HEK293 (cell line): ENCODE measurements around the gene BFSP2.

Experiments
- CTCF ChIA-PET: fragments of 350-600 bp; formaldehyde crosslinking; extraction: SDS; loops from one replicate; lab custom pipeline; 2021; ENCODE audit warnings: antibody characterized with exemption; lab: Yijun Ruan, JAX
- POLR2A ChIA-PET: fragments of 300-600 bp; formaldehyde crosslinking; extraction: SDS; loops from one replicate; lab custom pipeline; 2020; ENCODE audit warnings: antibody characterized with exemption, inconsistent platforms; lab: Yijun Ruan, JAX
- H3K27ac ChIP-seq: fragments of 200-500 bp; sonication (Bioruptor generic); 2 replicates; pipeline ENCODE4 v1.5.1; 2014; ENCODE audit warnings: low read depth, low read length, control low read depth, inconsistent platforms; ENCODE audit errors: extremely low read depth
- H3K36me3 ChIP-seq, 2 experiments: fragments of 200-500 bp in 1 of 2; sonication (Bioruptor generic) in 1 of 2; 1 replicate in 1 of 2; 2 replicates in 1 of 2; pipeline ENCODE4 v1.5.1; 2014 to 2017; ENCODE audit warnings: inconsistent platforms in 2 of 2, low read length in 2 of 2; ENCODE audit not compliant: control insufficient read depth in 2 of 2, insufficient read depth in 1 of 2
- H3K4me1 ChIP-seq: fragments of 200-500 bp; sonication (Bioruptor generic); 2 replicates; pipeline ENCODE4 v1.5.1; 2014; ENCODE audit warnings: mild to moderate bottlenecking, low read length, inconsistent platforms; ENCODE audit not compliant: control insufficient read depth, insufficient read depth
- H3K4me3 ChIP-seq: 2 replicates; pipeline ENCODE4 v1.5.1; 2011; ENCODE audit warnings: low read depth, mild to moderate bottlenecking, control low read depth, low read length, moderate library complexity
- H3K9me3 ChIP-seq: fragments of 200-500 bp; sonication (Bioruptor generic); 2 replicates; pipeline ENCODE4 v1.5.1; 2014; ENCODE audit warnings: low read depth, low read length, inconsistent platforms; ENCODE audit not compliant: control insufficient read depth, insufficient read depth
- CTCF ChIP-seq: fragments of 450-650 bp; formaldehyde crosslinking; IDR thresholded peaks from 2 replicates; pipeline ENCODE4 v1.5.1; 2016; ENCODE audit warnings: missing biosample characterization, missing genetic modification characterization
- EGR2 ChIP-seq: fragments of 450-650 bp; formaldehyde crosslinking; IDR thresholded peaks from 2 replicates; pipeline ENCODE4 v1.5.1; 2016; ENCODE audit warnings: low read depth, missing biosample characterization, missing genetic modification characterization
- GLI4 ChIP-seq: fragments of 450-650 bp; formaldehyde crosslinking; IDR thresholded peaks from 2 replicates; pipeline ENCODE4 v1.5.1; 2016; ENCODE audit warnings: missing biosample characterization, missing genetic modification characterization
- PRDM1 ChIP-seq: fragments of 450-650 bp; formaldehyde crosslinking; IDR thresholded peaks from 2 replicates; pipeline ENCODE4; 2016; ENCODE audit warnings: missing biosample characterization, missing genetic modification characterization
- PRDM10 ChIP-seq: fragments of 450-650 bp; formaldehyde crosslinking; IDR thresholded peaks from 2 replicates; pipeline ENCODE4 v1.5.1; 2016; ENCODE audit warnings: missing biosample characterization, missing genetic modification characterization
- SALL2 ChIP-seq: fragments of 450-650 bp; formaldehyde crosslinking; IDR thresholded peaks from 2 replicates; pipeline ENCODE4 v1.5.0; 2017; ENCODE audit warnings: missing biosample characterization, mild to moderate bottlenecking, missing genetic modification characterization, borderline replicate concordance
- SP3 ChIP-seq: fragments of 450-650 bp; formaldehyde crosslinking; IDR thresholded peaks from 2 replicates; pipeline ENCODE4 v1.5.1; 2016; ENCODE audit warnings: missing biosample characterization, missing genetic modification characterization
- ZBTB48 ChIP-seq: fragments of 450-650 bp; formaldehyde crosslinking; IDR thresholded peaks from 2 replicates; pipeline ENCODE4 v1.5.1; 2016; ENCODE audit warnings: missing biosample characterization, missing genetic modification characterization
- ZFHX2 ChIP-seq: fragments of 450-650 bp; formaldehyde crosslinking; conservative IDR thresholded peaks from 2 replicates; pipeline ENCODE4 v1.5.1; 2016; ENCODE audit warnings: missing biosample characterization, missing genetic modification characterization
- ZFP41 ChIP-seq: fragments of 450-650 bp; formaldehyde crosslinking; IDR thresholded peaks from 2 replicates; pipeline ENCODE4 v1.5.1; 2016; ENCODE audit warnings: missing biosample characterization, missing genetic modification characterization, borderline replicate concordance
- ZNF140 ChIP-seq: fragments of 450-650 bp; formaldehyde crosslinking; IDR thresholded peaks from 2 replicates; pipeline ENCODE4 v1.5.1; 2016; ENCODE audit warnings: missing biosample characterization, missing genetic modification characterization
- ZNF146 ChIP-seq: fragments of 450-650 bp; formaldehyde crosslinking; IDR thresholded peaks from 2 replicates; pipeline ENCODE4 v1.5.1; 2016; ENCODE audit warnings: missing biosample characterization, missing genetic modification characterization
- ZNF155 ChIP-seq: fragments of 450-650 bp; formaldehyde crosslinking; IDR thresholded peaks from 2 replicates; pipeline ENCODE4 v1.5.1; 2016; ENCODE audit warnings: missing biosample characterization, missing genetic modification characterization
- ZNF169 ChIP-seq: fragments of 450-650 bp; formaldehyde crosslinking; IDR thresholded peaks from 2 replicates; pipeline ENCODE4 v1.5.1; 2016; ENCODE audit warnings: missing biosample characterization, missing genetic modification characterization
- ZNF248 ChIP-seq: fragments of 450-650 bp; formaldehyde crosslinking; IDR thresholded peaks from 2 replicates; pipeline ENCODE4 v1.5.1; 2017; ENCODE audit warnings: missing biosample characterization, missing genetic modification characterization
- ZNF426 ChIP-seq: fragments of 450-650 bp; formaldehyde crosslinking; IDR thresholded peaks from 2 replicates; pipeline ENCODE4 v1.5.1; 2017; ENCODE audit warnings: missing biosample characterization, missing genetic modification characterization, mild to moderate bottlenecking, inconsistent platforms, moderate library complexity
- ZNF510 ChIP-seq: fragments of 450-650 bp; formaldehyde crosslinking; IDR thresholded peaks from 2 replicates; pipeline ENCODE4 v1.5.1; 2018; ENCODE audit warnings: mild to moderate bottlenecking, missing genetic modification characterization, missing biosample characterization; ENCODE audit not compliant: insufficient replicate concordance
- ZNF555 ChIP-seq: fragments of 450-650 bp; formaldehyde crosslinking; conservative IDR thresholded peaks from 2 replicates; pipeline ENCODE4 v1.5.1; 2017; ENCODE audit warnings: missing biosample characterization, mild to moderate bottlenecking, missing genetic modification characterization, inconsistent platforms
- ZNF561 ChIP-seq: fragments of 450-650 bp; IDR thresholded peaks from 2 replicates; pipeline ENCODE4 v1.5.1; 2018; ENCODE audit warnings: missing biosample characterization, missing genetic modification characterization, borderline replicate concordance
- ZNF596 ChIP-seq: fragments of 450-650 bp; IDR thresholded peaks from 2 replicates; pipeline ENCODE4 v1.5.0; 2018; ENCODE audit warnings: missing biosample characterization, mild to moderate bottlenecking, missing genetic modification characterization, moderate library complexity
- ZNF600 ChIP-seq: fragments of 450-650 bp; formaldehyde crosslinking; IDR thresholded peaks from 2 replicates; pipeline ENCODE4 v1.5.1; 2016; ENCODE audit warnings: missing biosample characterization, missing genetic modification characterization
- ZNF624 ChIP-seq: fragments of 450-650 bp; formaldehyde crosslinking; IDR thresholded peaks from 2 replicates; pipeline ENCODE4 v1.5.1; 2017; ENCODE audit warnings: missing biosample characterization, missing genetic modification characterization
- ZNF660 ChIP-seq: fragments of 450-650 bp; IDR thresholded peaks from 2 replicates; pipeline ENCODE4 v1.5.1; 2018; ENCODE audit warnings: missing biosample characterization, mild to moderate bottlenecking, missing genetic modification characterization
- ZNF692 ChIP-seq: fragments of 450-650 bp; formaldehyde crosslinking; IDR thresholded peaks from 2 replicates; pipeline ENCODE4 v1.5.1; 2016; ENCODE audit warnings: missing biosample characterization, missing genetic modification characterization
- ZNF768 ChIP-seq: fragments of 450-650 bp; formaldehyde crosslinking; IDR thresholded peaks from 2 replicates; pipeline ENCODE4 v1.5.1; 2018; ENCODE audit warnings: missing biosample characterization, mild to moderate bottlenecking, missing genetic modification characterization
- ZNF837 ChIP-seq: fragments of 450-650 bp; formaldehyde crosslinking; IDR thresholded peaks from 2 replicates; pipeline ENCODE4 v1.5.1; 2016; ENCODE audit warnings: missing biosample characterization, missing genetic modification characterization
- ZNF843 ChIP-seq: fragments of 450-650 bp; formaldehyde crosslinking; IDR thresholded peaks from 2 replicates; pipeline ENCODE4 v1.5.1; 2016; ENCODE audit warnings: missing biosample characterization, missing genetic modification characterization

Gene BFSP2

GRCh38 chr3:133410191-133410892 is 10.5 kb downstream of the BFSP2 start:
- no peaks in the 10 kb centered on the region for H3K9me3 ChIP-seq
- no peak for TF ChIP-seq PRDM1
- TF ChIP-seq ZFHX2 (tag by site-specific recombination) = peak; percentile 64
- TF ChIP-seq ZNF555 = no peak
- no peak for TF ChIP-seq GLI4 (tag by site-specific recombination)
- peak; percentile 65 for TF ChIP-seq EGR2 (tag by site-specific recombination)
- no peaks in the 10 kb centered on the region for H3K4me1 ChIP-seq
- peak overlapping the region; percentile 16; the same call in 1 of the 2 replicates for H3K4me3 ChIP-seq
- no peaks in the 10 kb centered on the region for H3K36me3 ChIP-seq
- H3K27ac ChIP-seq = no peak overlapping the region
- POLR2A ChIA-PET = no interaction called here
- CTCF ChIA-PET = interaction anchor here (0.6 to 1.1 kb wide), 3 partner anchors 38 to 679 kb away, joined by 3 to 5 read pairs (median 4); no protein-coding TSS in a partner anchor

- no peaks in the 10 kb centered on the region for H3K36me3 ChIP-seq
- POLR2A ChIA-PET = no interaction called here
- no peaks in the 10 kb centered on the region for H3K4me1 ChIP-seq
- H3K9me3 ChIP-seq = no peaks in the 10 kb centered on the region
- CTCF ChIA-PET = no interaction called here
- no peak overlapping the region for H3K4me3 ChIP-seq
- no peak overlapping the region for H3K27ac ChIP-seq
- TF ChIP-seq ZNF155 (tag by site-specific recombination) = no peak
- no peak for TF ChIP-seq ZNF624 (tag by site-specific recombination)
- TF ChIP-seq CTCF = no peak
- TF ChIP-seq ZNF146 (tag by site-specific recombination) = no peak
- no peak for TF ChIP-seq EGR2 (tag by site-specific recombination)
- no peak for TF ChIP-seq ZNF169
- peak; percentile 60; the same call in 1 of the 2 replicates for TF ChIP-seq ZNF768 (tag by site-specific recombination)
- TF ChIP-seq ZNF426 (tag by site-specific recombination) = no peak
- peak; percentile 29; the same call in 1 of the 2 replicates for TF ChIP-seq ZNF600 (tag by site-specific recombination)
- no peak for TF ChIP-seq SALL2 (tag by site-specific recombination)
- TF ChIP-seq ZNF596 (tag by site-specific recombination) = no peak
- no peak for TF ChIP-seq ZBTB48
- no peak for TF ChIP-seq ZNF510
- TF ChIP-seq ZNF248 (tag by site-specific recombination) = no peak
- no peak for TF ChIP-seq ZNF140 (tag by site-specific recombination)
- no peak for TF ChIP-seq ZNF843 (tag by site-specific recombination)
- no peak for TF ChIP-seq ZNF660 (tag by site-specific recombination)
- no peak for TF ChIP-seq ZNF837
- no peak for TF ChIP-seq SP3 (tag by site-specific recombination)
- no peak for TF ChIP-seq ZNF692 (tag by site-specific recombination)
- no peak for TF ChIP-seq ZFP41 (tag by site-specific recombination)
- no peak for TF ChIP-seq PRDM10 (tag by site-specific recombination)
- TF ChIP-seq ZNF561 (tag by site-specific recombination) = no peak
Measured at GRCh38 chr3:133412183-133413132, 12.6 kb downstream of the BFSP2 start.
